ENCODE measurements around the gene SIPA1L3. TPM values are rescaled to one million over a fixed set of nuclear protein-coding genes. Genes with fewer than 3 reads are reported as not detected.

The SIPA1L3 gene
- total and polyA plus RNA-seq, 10 of the 15 experiments (the other 5 are each of a cell fraction or from before 2014, with no cell fraction given) = 0.24 to 66.2 (median 19.1) TPM

- TF ChIP-seq CUX1 (IDR thresholded peaks at IDR 0.05; ENCODE audit: insufficient replicate concordance, low read depth, low read length) (no peak), MEF2A (IDR thresholded peaks at IDR 0.05; ENCODE audit: insufficient read depth, low read depth, low read length) (no peak), SMARCA5 (IDR thresholded peaks at IDR 0.05) (no peak), CREB1 (IDR thresholded peaks at IDR 0.05; ENCODE audit: low read depth) (no peak)
Observed at GRCh38 chr19:37936886-37937285, 29.9 kb downstream of the SIPA1L3 start (continued).

- TF ChIP-seq, protein P1, sequence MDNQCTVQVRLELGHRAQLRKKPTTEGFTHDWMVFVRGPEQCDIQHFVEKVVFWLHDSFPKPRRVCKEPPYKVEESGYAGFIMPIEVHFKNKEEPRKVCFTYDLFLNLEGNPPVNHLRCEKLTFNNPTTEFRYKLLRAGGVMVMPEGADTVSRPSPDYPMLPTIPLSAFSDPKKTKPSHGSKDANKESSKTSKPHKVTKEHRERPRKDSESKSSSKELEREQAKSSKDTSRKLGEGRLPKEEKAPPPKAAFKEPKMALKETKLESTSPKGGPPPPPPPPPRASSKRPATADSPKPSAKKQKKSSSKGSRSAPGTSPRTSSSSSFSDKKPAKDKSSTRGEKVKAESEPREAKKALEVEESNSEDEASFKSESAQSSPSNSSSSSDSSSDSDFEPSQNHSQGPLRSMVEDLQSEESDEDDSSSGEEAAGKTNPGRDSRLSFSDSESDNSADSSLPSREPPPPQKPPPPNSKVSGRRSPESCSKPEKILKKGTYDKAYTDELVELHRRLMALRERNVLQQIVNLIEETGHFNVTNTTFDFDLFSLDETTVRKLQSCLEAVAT (IDR thresholded peaks at IDR 0.05) = no peak
- TF ChIP-seq NBN (IDR thresholded peaks at IDR 0.05) (no peak), RUNX3 (IDR thresholded peaks at IDR 0.05; ENCODE audit: low read length) (peak; percentile 15; the same call in 1 of the 2 replicates), POU2F2 (IDR thresholded peaks at IDR 0.05; ENCODE audit: borderline replicate concordance, low read depth, low read length) (no peak)
- TF ChIP-seq, protein P2, sequence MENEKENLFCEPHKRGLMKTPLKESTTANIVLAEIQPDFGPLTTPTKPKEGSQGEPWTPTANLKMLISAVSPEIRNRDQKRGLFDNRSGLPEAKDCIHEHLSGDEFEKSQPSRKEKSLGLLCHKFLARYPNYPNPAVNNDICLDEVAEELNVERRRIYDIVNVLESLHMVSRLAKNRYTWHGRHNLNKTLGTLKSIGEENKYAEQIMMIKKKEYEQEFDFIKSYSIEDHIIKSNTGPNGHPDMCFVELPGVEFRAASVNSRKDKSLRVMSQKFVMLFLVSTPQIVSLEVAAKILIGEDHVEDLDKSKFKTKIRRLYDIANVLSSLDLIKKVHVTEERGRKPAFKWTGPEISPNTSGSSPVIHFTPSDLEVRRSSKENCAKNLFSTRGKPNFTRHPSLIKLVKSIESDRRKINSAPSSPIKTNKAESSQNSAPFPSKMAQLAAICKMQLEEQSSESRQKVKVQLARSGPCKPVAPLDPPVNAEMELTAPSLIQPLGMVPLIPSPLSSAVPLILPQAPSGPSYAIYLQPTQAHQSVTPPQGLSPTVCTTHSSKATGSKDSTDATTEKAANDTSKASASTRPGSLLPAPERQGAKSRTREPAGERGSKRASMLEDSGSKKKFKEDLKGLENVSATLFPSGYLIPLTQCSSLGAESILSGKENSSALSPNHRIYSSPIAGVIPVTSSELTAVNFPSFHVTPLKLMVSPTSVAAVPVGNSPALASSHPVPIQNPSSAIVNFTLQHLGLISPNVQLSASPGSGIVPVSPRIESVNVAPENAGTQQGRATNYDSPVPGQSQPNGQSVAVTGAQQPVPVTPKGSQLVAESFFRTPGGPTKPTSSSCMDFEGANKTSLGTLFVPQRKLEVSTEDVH (IDR thresholded peaks at IDR 0.05; ENCODE audit: low read depth, partially characterized antibody) = no peak
- ChIA-PET SMC1A (ENCODE audit: uncharacterized antibody, unreplicated experiment) (interaction anchor here (0.8 to 1.7 kb wide), 6 partner anchors 10 to 156 kb away, joined by 3 to 5 read pairs (median 4); no protein-coding TSS in a partner anchor), CTCF (interaction anchor here (0.6 to 2.0 kb wide), 4 partner anchors 10 to 1726 kb away, joined by 3 to 7 read pairs (median 4); no protein-coding TSS in a partner anchor), RAD21 (ENCODE audit: unreplicated experiment) (interaction anchor here (1.1 to 1.3 kb wide), 2 partner anchors 15 to 109 kb away, joined by 4 to 5 read pairs; no protein-coding TSS in a partner anchor), POLR2A (interaction anchor here (0.5 to 1.2 kb wide), 5 partner anchors 19 to 911 kb away, joined by 3 to 4 read pairs (median 4); no protein-coding TSS in a partner anchor)
- Histone ChIP-seq H3K9me3 (replicated peaks; ENCODE audit: control insufficient read depth, insufficient read depth, low read length) (peaks cover 31% of the 10 kb centered on the region), H3K4me2 (ENCODE audit: control insufficient read depth, insufficient read depth) (no peak overlapping the region), H3K79me2 (ENCODE audit: control insufficient read depth, insufficient read depth, low read length) (peaks cover 72% of the 10 kb centered on the region), H3K9ac (ENCODE audit: control insufficient read depth, insufficient read depth, low read length) (no peak overlapping the region), H3K27ac (ENCODE audit: control insufficient read depth, insufficient read depth) (no peak overlapping the region), H3K27me3 (replicated peaks in 1 of 2; ENCODE audit: control insufficient read depth in 2 of 2, insufficient read depth in 2 of 2, low read length in 1 of 2) (no peaks in the 10 kb centered on the region), H2AFZ (ENCODE audit: control insufficient read depth, low read depth, low read length) (no peak overlapping the region), H4K20me1 (ENCODE audit: control insufficient read depth, insufficient read depth) (no peaks in the 10 kb centered on the region), H3K36me3 (ENCODE audit: control insufficient read depth in 2 of 2, insufficient read depth in 2 of 2, low read length in 1 of 2) (peaks cover 6 to 34% of the 10 kb centered on the region in 2 experiments; a peak in 3 of 4 replicates), H3K4me3 (no peak overlapping the region; the same call in 1 of the 2 replicates), H3K4me1 (ENCODE audit: control insufficient read depth, insufficient read depth, low read length) (peaks cover 3% of the 10 kb centered on the region; the same call in 1 of the 2 replicates)
- intact Hi-C loops (cut with micrococcal nuclease; ENCODE audit: unreplicated experiment) (loop anchor here (2.0 kb wide), 1 partner anchor 14 kb away; no protein-coding TSS in a partner anchor), in situ Hi-C loops (cut with MboI) (no loop called here)
- ATAC-seq (no peak), DNase-seq (ENCODE audit: low read depth, low spot score) (no peak), FAIRE-seq (no peak)
- 78% methylated on average over 1 of the region's 1 CpG for WGBS (ENCODE audit: insufficient coverage, insufficient replicate concordance, low lambda C conversion rate, missing lambda C conversion rate)
- no TSS peak for BruUV-seq (replicated peaks)
Observed at GRCh38 chr19:37938353-37938752, 31.3 kb downstream of the SIPA1L3 start.

Measured in GM12878 (cell line).